HEK293T (cell line): ENCODE results near the gene CTTN.

Source experiments
- CTCF ChIA-PET: fragments of 350-600 bp; formaldehyde crosslinking; extraction: SDS; loops from one replicate; lab custom pipeline; 2021; ENCODE audit warnings: antibody characterized with exemption, inconsistent platforms; lab: Yijun Ruan, JAX
- POLR2A ChIA-PET: fragments of 350-600 bp; formaldehyde crosslinking; extraction: SDS; loops from one replicate; lab custom pipeline; 2020; ENCODE audit warnings: antibody characterized with exemption, inconsistent platforms; lab: Yijun Ruan, JAX
- DNase-seq: peaks from one replicate; pipeline ENCODE4 v3.0.0; 2012; ENCODE audit warnings: mixed read lengths; ENCODE audit errors: extremely low spot score
- ARNT ChIP-seq: fragments of 450-650 bp; IDR thresholded peaks from 2 replicates; pipeline ENCODE4 v1.6.1; 2017; ENCODE audit warnings: mild to moderate bottlenecking
- BHLHE40 ChIP-seq: fragments of 450-650 bp; IDR thresholded peaks from 2 replicates; pipeline ENCODE4 v1.6.1; 2016; ENCODE audit warnings: mild to moderate bottlenecking, moderate library complexity, borderline replicate concordance
- CTBP1 ChIP-seq: fragments of 450-650 bp; IDR thresholded peaks from 2 replicates; pipeline ENCODE4 v1.6.1; 2016; ENCODE audit warnings: borderline replicate concordance
- ELF4 ChIP-seq: fragments of 450-650 bp; IDR thresholded peaks from 2 replicates; pipeline ENCODE4 v1.6.1; 2017; ENCODE audit warnings: antibody characterized with exemption
- FOXA1 ChIP-seq: fragments of 450-650 bp; IDR thresholded peaks from 2 replicates; pipeline ENCODE4 v1.6.1; 2016; ENCODE audit warnings: mild to moderate bottlenecking
- FOXK2 ChIP-seq: fragments of 450-650 bp; IDR thresholded peaks from 2 replicates; pipeline ENCODE4 v1.6.1; 2016; ENCODE audit warnings: mild to moderate bottlenecking
- FOXM1 ChIP-seq: fragments of 450-650 bp; IDR thresholded peaks from 2 replicates; pipeline ENCODE4 v1.6.1; 2017; ENCODE audit warnings: mild to moderate bottlenecking, borderline replicate concordance
- HDGF ChIP-seq: fragments of 450-650 bp; IDR thresholded peaks from 2 replicates; pipeline ENCODE4 v1.6.1; 2017; ENCODE audit warnings: antibody characterized with exemption, borderline replicate concordance
- L3MBTL2 ChIP-seq: fragments of 450-650 bp; conservative IDR thresholded peaks from 2 replicates; pipeline ENCODE4 v1.6.1; 2016; ENCODE audit warnings: mild to moderate bottlenecking
- LEF1 ChIP-seq: fragments of 450-650 bp; IDR thresholded peaks from 2 replicates; pipeline ENCODE4 v1.6.1; 2017; ENCODE audit warnings: mild to moderate bottlenecking, borderline replicate concordance
- NFRKB ChIP-seq: fragments of 450-650 bp; IDR thresholded peaks from 2 replicates; pipeline ENCODE4 v1.6.1; 2016; ENCODE audit warnings: mild to moderate bottlenecking, moderate library complexity
- PKNOX1 ChIP-seq: fragments of 450-650 bp; IDR thresholded peaks from 2 replicates; pipeline ENCODE4 v1.6.1; 2016
- SP1 ChIP-seq: fragments of 450-650 bp; IDR thresholded peaks from 2 replicates; pipeline ENCODE4 v1.6.1; 2017
- SUZ12 ChIP-seq: fragments of 450-650 bp; IDR thresholded peaks from 2 replicates; pipeline ENCODE4 v1.6.1; 2016; ENCODE audit warnings: mild to moderate bottlenecking
- TARDBP ChIP-seq: fragments of 450-650 bp; IDR thresholded peaks from 2 replicates; pipeline ENCODE4 v1.6.1; 2016
- ZNF384 ChIP-seq: fragments of 450-650 bp; IDR thresholded peaks from 2 replicates; pipeline ENCODE4 v1.6.1; 2016

Gene CTTN

GRCh38 chr11:70429724-70430521, 31.6 kb downstream of the CTTN start:
- DNase-seq: no peak
- no peak for TF ChIP-seq SP1
- no peak for TF ChIP-seq ELF4
- TF ChIP-seq BHLHE40: no peak
- TF ChIP-seq ARNT: no peak
- TF ChIP-seq HDGF: no peak
- no peak for TF ChIP-seq SUZ12
- TF ChIP-seq PKNOX1: no peak
- ChIA-PET CTCF (no interaction called here), POLR2A (no interaction called here)

- POLR2A ChIA-PET: no interaction called here
- CTCF ChIA-PET: interaction anchor here (0.6 kb wide), 1 partner anchor 507 kb away, joined by 3 read pairs; no protein-coding TSS in a partner anchor
- DNase-seq: no peak
- TF ChIP-seq CTBP1 (no peak), L3MBTL2 (no peak), LEF1 (no peak), SUZ12 (no peak), ARNT (no peak), ZNF384 (no peak), FOXM1 (no peak), NFRKB (no peak), FOXK2 (no peak), SP1 (no peak), FOXA1 (no peak), BHLHE40 (no peak)
Measured at GRCh38 chr11:70430671-70431574, 32.6 kb downstream of the CTTN start.

- TF ChIP-seq ARNT (no peak), TARDBP (no peak), ZNF384 (no peak), HDGF (no peak), FOXK2 (no peak), LEF1 (no peak), ELF4 (no peak), L3MBTL2 (no peak), CTBP1 (no peak), NFRKB (no peak), FOXA1 (no peak)
- no peak for DNase-seq
- ChIA-PET POLR2A (no interaction called here), CTCF (interaction anchor here (0.6 kb wide), 1 partner anchor 508 kb away, joined by 3 read pairs; no protein-coding TSS in a partner anchor)
Measured at GRCh38 chr11:70431611-70432010, 33.3 kb downstream of the CTTN start.

- POLR2A ChIA-PET: no interaction called here
- no peak for DNase-seq
- TF ChIP-seq FOXM1 (no peak), CTBP1 (no peak), LEF1 (no peak), ELF4 (no peak), ZNF384 (no peak), NFRKB (no peak), FOXA1 (no peak), L3MBTL2 (no peak), SP1 (no peak), HDGF (no peak), FOXK2 (no peak), BHLHE40 (no peak), TARDBP (no peak), SUZ12 (no peak), PKNOX1 (no peak), ARNT (no peak)
- CTCF ChIA-PET: no interaction called here
Measured at GRCh38 chr11:70432065-70432464, 33.7 kb downstream of the CTTN start.

GRCh38 chr11:70432580-70432979, 34.3 kb downstream of the CTTN start:
- TF ChIP-seq ELF4 (no peak), FOXA1 (no peak), NFRKB (no peak), FOXK2 (no peak), FOXM1 (no peak), TARDBP (no peak), SUZ12 (no peak), PKNOX1 (no peak), L3MBTL2 (no peak), BHLHE40 (no peak), LEF1 (no peak), HDGF (no peak), CTBP1 (no peak), SP1 (no peak), ZNF384 (no peak)
- CTCF ChIA-PET: no interaction called here
- POLR2A ChIA-PET: no interaction called here
- DNase-seq: no peak
